HepG2 (cell line): ENCODE data around the gene SLC12A3.

Source experiments
- HMG20B ChIP-seq: conservative IDR thresholded peaks from 2 replicates; pipeline ENCODE4 v1.6.1; 2016; ENCODE audit warnings: missing genetic modification reagents, missing compliant biosample characterization
- TRIM24 ChIP-seq: sonication (generic); formaldehyde crosslinking; IDR thresholded peaks from 2 replicates; pipeline ENCODE4 v1.8.0; 2022; ENCODE audit warnings: mild to moderate bottlenecking, missing genetic modification reagents
- ZC3H4 ChIP-seq: sonication (generic); formaldehyde crosslinking; IDR thresholded peaks from 2 replicates; pipeline ENCODE4 v1.4.0; 2020; ENCODE audit warnings: missing genetic modification reagents, borderline replicate concordance
- ZNF430 ChIP-seq: sonication (generic); formaldehyde crosslinking; IDR thresholded peaks from 2 replicates; pipeline ENCODE4 v1.9.0; 2021; ENCODE audit warnings: mild to moderate bottlenecking, missing genetic modification reagents
- ZNF724P ChIP-seq: sonication (generic); formaldehyde crosslinking; IDR thresholded peaks from 2 replicates; pipeline ENCODE4 v1.8.0; 2022; ENCODE audit warnings: missing genetic modification reagents, borderline replicate concordance

DNA sequence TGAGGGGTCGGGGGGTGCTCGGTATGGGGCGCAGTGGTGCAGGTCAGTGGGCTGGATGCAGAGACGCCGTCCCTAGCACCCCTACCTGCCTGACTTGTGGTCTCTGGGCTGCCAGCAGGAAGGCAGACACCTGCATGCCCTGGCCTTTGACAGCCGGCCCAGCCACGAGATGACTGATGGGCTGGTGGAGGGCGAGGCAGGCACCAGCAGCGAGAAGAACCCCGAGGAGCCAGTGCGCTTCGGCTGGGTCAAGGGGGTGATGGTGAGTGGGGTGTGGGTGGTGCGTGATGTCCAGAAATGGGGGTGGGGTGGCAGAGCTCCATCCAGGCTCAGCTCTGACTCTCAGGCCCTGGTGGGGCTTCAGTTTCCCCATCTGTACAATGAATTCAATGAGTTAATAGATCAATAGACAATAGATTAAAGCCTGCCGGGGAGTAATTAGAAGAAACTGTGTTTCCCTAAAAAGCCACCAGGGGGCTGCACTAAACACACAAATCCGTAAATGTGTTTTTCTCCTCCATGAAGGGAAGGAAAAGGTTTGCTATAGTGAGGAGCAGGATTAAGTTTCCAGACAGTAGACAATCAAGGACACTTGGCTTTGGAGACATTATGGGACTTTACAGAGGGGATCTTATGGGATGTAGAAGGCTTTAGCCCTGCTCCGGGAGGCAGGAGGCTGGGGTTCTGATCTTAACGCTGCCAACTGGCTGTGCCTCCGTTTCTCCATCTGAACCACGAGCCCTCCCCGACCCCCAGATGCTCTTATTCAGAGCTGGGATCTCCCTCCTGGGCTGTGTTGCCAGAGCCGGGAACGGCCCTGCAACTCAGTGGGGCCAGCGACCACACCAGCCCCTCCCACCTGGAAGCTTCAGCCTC lies 2.2 kb downstream of the SLC12A3 start:
- TF ChIP-seq ZC3H4 (CRISPR knock-in tag) (no peak), ZNF724P (no peak), HMG20B (CRISPR knock-in tag) (no peak), TRIM24 (CRISPR knock-in tag) (no peak), ZNF430 (CRISPR knock-in tag) (peak; percentile 61; the same call in 1 of the 2 replicates)
